Astrocyte of the spinal cord (primary cell): ENCODE data around the gene DLST.

Source experiments
- DNase-seq: peaks from one replicate; pipeline ENCODE4 v3.0.0; 2011; ENCODE audit warnings: low read depth, low spot score
- H3K4me3 ChIP-seq: 2 replicates; pipeline ENCODE4 v1.5.1; 2011; ENCODE audit warnings: low read depth, mild to moderate bottlenecking, low read length, moderate library complexity
- CTCF ChIP-seq: IDR thresholded peaks from 2 replicates; pipeline ENCODE4 v1.5.1; 2012; ENCODE audit warnings: low read depth, mild to moderate bottlenecking, low read length, inconsistent platforms
- in situ Hi-C: cut with HindIII; loops from 2 replicates; pipeline ENCODE4 v1.10.0; 2017; ENCODE audit warnings: low sequenced_read_pairs

The DLST gene

GRCh38 chr14:74881431-74882102 is at the start of gene DLST:
TSS of gene DLST (plus strand) at chr14:74881916. CDS start at chr14:74881954, 38 bp downstream.
- in situ Hi-C loops = no loop called here
- peak within 1 kb of the TSS; percentile 92 for H3K4me3 ChIP-seq
- TF ChIP-seq CTCF = no peak
- peak; percentile 88 for DNase-seq

- no peak for DNase-seq
- in situ Hi-C loops = no loop called here
- no peak overlapping the region for H3K4me3 ChIP-seq
- TF ChIP-seq CTCF = no peak
Measured at GRCh38 chr14:74832849-74833248, 48.9 kb upstream of the DLST start.

- peak; percentile 50 for DNase-seq
- in situ Hi-C loops = no loop called here
- TF ChIP-seq CTCF = no peak
- no peak overlapping the region for H3K4me3 ChIP-seq
Measured at GRCh38 chr14:74834692-74835392, 46.9 kb upstream of the DLST start.

GRCh38 chr14:74835645-74836250 is 46.0 kb upstream of the DLST start:
- no peak for DNase-seq
- no peak overlapping the region for H3K4me3 ChIP-seq
- TF ChIP-seq CTCF = no peak
- in situ Hi-C loops = no loop called here

GRCh38 chr14:74836251-74836960 is 45.3 kb upstream of the DLST start:
- no peak overlapping the region for H3K4me3 ChIP-seq
- DNase-seq = peak; percentile 55
- TF ChIP-seq CTCF = no peak
- in situ Hi-C loops = no loop called here

GRCh38 chr14:74838166-74838565 is 43.5 kb upstream of the DLST start:
- H3K4me3 ChIP-seq = no peak overlapping the region
- no peak for DNase-seq
- in situ Hi-C loops = no loop called here

More at GRCh38 chr14:74838166-74838565, 43.5 kb upstream of the DLST start:
- no peak for TF ChIP-seq CTCF
